ENCODE measurements around the gene ZBED5. TPM values are rescaled to one million over a fixed set of nuclear protein-coding genes. Genes with fewer than 3 reads are reported as not detected.

ZBED5 gene
- polyA plus RNA-seq (2012; ENCODE audit: low read depth, missing spikeins): 21.0 TPM

DNA sequence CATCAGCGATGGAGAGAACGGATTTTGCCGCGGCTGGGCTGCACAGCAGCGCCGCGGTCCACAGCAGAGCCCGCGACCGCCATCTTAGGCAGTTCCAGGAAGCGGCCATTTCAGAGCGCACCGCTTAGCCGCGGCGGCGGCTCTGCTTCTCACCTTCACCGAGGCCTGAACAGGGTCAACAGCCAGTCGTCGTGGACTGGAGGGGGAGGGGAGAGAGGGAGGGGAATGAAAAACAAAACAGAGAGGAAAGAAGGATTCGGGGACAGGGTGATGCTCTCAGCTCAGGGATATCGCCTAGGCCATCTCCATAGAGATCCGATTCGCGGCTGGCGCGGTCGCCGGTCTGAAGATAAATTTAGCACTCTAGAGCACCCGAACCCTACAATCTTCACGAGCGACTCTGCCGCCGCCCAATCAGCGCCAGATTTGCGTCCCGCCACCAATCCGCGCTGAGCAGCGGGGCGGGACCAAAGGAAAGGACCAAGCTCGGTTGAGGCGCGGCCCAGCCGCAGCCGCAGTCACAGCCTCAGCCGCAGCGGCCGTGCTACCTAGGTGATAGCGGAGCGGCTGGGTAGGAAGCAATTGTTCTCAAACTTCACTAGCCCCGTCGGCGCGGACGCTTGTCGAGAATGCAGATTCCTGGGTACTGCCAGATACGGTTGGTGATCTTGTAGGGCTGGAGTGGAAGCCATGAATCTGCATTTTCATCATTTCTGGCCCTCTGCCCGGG, at the start of gene ZBED5:
ZBED5 (minus strand) TSS at position 345 of the 730 bp plus-strand sequence. CDS start 3,108 bp downstream, outside the sequence.
- no peak for TF ChIP-seq PAX5 (IDR thresholded peaks at IDR 0.05; ENCODE audit: insufficient read depth, low read length, severe bottlenecking)
- peak; percentile 23; the same call in 1 of the 2 replicates for TF ChIP-seq POU2F2 (IDR thresholded peaks at IDR 0.05; ENCODE audit: low read depth, low read length)
- peak; percentile 91 for TF ChIP-seq POLR2AphosphoS5 (IDR thresholded peaks at IDR 0.05; ENCODE audit: low read depth, low read length)
- TF ChIP-seq TAF1 (IDR thresholded peaks at IDR 0.05; ENCODE audit: low read depth, low read length): peak; percentile 69
- no peak for TF ChIP-seq SPI1 (IDR thresholded peaks at IDR 0.05; ENCODE audit: low read depth, low read length)
- TF ChIP-seq POLR2A (IDR thresholded peaks at IDR 0.05; ENCODE audit: low read depth, low read length): peak; percentile 89
- DNase-seq (ENCODE audit: insufficient read length, low spot score): peak; percentile 65
- peak; percentile 97 for FAIRE-seq

DNA sequence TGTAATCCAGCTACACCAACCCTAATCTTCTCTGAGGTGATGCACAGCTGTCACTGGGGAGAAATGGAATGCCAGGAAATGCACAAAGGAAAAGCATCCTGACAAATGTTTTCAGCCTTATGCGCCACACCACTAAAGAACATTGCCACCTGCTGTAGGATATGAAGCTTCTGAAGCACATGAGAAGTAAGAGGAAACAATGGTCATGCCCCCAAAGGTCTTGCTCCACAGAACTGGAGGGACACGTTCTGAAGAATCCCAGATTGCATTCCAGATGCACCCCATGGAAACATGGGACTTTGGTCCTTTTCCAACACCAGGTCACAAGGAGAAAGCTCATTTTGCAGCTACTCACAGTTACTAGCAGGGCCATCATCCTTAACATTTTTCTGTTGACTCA, 48.7 kb upstream of the ZBED5 start:
- DNase-seq (ENCODE audit: insufficient read length, low spot score) (no peak), FAIRE-seq (no peak)
- no peak for TF ChIP-seq POLR2A (IDR thresholded peaks at IDR 0.05; ENCODE audit: low read depth, low read length)
- TF ChIP-seq TAF1 (IDR thresholded peaks at IDR 0.05; ENCODE audit: low read depth, low read length): no peak
- TF ChIP-seq SPI1 (IDR thresholded peaks at IDR 0.05; ENCODE audit: low read depth, low read length): no peak
- no peak for TF ChIP-seq PAX5 (IDR thresholded peaks at IDR 0.05; ENCODE audit: insufficient read depth, low read length, severe bottlenecking)
- TF ChIP-seq POU2F2 (IDR thresholded peaks at IDR 0.05; ENCODE audit: low read depth, low read length): no peak
- TF ChIP-seq POLR2AphosphoS5 (IDR thresholded peaks at IDR 0.05; ENCODE audit: low read depth, low read length): no peak

DNA sequence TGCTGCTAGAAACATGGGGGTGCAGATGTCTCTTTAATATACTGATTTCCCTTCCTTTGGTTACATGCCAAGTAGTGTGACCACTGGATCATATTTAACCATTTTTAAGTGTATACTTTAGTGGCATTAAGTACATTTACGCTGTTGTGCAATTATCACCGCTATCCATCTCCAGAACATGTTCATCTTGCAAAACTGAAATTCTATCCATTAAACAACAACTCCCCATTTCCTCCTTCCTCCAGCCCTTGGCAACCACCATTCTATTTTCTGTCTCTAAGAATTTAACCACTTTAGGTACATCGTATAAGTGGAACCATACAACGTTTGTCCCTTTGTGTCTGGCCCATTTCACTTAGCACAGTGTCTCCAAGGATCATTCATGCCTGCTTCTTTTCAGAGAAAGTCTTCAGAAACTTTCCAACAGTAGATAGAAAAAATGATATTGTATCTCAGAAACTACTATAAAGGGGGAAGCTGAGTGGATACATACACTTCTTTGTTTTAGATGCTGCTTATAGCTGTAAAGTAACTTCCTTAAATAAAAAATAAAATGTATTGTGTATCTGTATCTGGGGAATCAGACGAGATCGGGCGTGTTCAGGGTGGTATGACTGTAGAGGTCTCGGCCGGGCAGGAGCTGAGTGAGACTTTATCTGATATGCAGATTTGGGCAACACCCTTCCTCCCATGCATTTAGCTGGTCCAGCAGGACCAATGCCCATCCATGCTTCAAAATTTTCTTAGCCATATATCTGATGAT, 44.6 kb upstream of the ZBED5 start:
- TF ChIP-seq POU2F2 (IDR thresholded peaks at IDR 0.05; ENCODE audit: low read depth, low read length) (no peak), SPI1 (IDR thresholded peaks at IDR 0.05; ENCODE audit: low read depth, low read length) (no peak), POLR2A (IDR thresholded peaks at IDR 0.05; ENCODE audit: low read depth, low read length) (no peak), PAX5 (IDR thresholded peaks at IDR 0.05; ENCODE audit: insufficient read depth, low read length, severe bottlenecking) (no peak), POLR2AphosphoS5 (IDR thresholded peaks at IDR 0.05; ENCODE audit: low read depth, low read length) (no peak), TAF1 (IDR thresholded peaks at IDR 0.05; ENCODE audit: low read depth, low read length) (no peak)
- FAIRE-seq (no peak), DNase-seq (ENCODE audit: insufficient read length, low spot score) (no peak)

DNA sequence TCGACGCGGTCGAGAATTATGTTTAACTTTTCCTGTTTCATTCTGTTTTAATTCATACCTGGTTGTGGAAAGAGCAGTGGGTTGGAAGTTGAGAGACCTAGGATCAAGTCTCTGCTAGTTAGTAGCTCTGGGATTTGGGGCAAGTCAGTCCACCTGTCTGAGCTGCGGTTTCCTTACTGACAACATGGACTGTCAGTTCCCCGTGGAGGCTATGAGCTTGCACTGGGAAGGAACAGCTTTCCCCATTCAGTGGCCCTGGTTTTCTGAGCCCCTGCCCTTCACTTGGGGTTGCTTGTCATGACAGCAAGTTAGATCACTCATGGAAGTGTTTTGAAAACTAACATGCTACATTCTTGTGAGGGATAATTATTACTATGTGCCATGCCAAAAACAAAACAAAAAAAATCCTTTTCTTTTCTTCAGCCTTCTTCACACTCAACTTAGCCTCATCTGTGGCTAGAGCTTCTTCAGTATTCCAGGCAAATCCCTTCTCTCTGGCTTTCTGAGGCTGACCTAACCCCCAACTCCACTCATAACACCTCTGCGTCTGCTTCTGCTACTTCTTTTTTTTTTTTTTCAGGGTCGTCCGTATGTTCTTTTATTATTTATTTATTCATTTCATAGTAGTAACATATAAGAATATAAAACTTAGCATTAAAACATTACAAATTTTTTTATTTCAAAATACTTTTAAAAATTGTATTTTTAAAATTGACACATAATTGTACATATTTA, 43.0 kb upstream of the ZBED5 start:
- TF ChIP-seq TAF1 (IDR thresholded peaks at IDR 0.05; ENCODE audit: low read depth, low read length): no peak
- no peak for TF ChIP-seq POLR2AphosphoS5 (IDR thresholded peaks at IDR 0.05; ENCODE audit: low read depth, low read length)
- no peak for TF ChIP-seq SPI1 (IDR thresholded peaks at IDR 0.05; ENCODE audit: low read depth, low read length)
- no peak for TF ChIP-seq POLR2A (IDR thresholded peaks at IDR 0.05; ENCODE audit: low read depth, low read length)
- no peak for TF ChIP-seq POU2F2 (IDR thresholded peaks at IDR 0.05; ENCODE audit: low read depth, low read length)
- FAIRE-seq (no peak), DNase-seq (ENCODE audit: insufficient read length, low spot score) (no peak)

DNA sequence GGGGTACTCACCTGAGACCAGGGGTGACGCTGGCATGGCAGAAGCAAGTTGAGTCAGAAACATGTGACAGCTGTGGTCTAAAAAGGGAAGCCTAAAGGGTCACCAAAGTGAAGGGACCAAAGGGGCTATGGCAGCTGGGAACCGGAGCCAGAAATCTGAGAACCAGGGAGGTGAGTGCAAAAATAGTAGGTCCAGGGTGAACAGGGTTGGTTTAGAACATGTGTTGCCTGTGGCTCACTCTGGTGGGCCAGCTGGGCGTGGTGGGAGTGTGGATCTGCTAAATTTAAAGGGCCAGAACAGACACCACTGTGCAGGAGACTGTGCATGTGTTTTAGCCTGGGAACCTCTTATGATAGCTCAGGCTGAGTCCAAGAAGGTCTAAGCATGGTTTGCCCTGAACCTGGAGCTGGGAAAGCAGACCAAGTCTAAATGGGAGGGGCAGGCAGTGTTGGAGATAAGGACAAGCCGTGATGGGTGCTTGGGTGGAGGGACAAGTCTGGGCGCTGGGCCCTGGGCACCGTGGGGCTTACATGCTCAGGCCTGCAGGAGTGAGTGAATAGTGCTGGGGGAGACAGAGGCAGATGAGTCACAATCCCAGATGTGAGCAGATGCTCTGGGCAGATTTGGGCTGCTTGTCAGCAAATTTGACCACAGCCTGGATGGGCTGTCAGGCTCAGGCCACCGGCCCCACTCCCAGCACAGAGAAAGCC, 41.4 kb upstream of the ZBED5 start:
- no peak for DNase-seq (ENCODE audit: insufficient read length, low spot score)
- no peak for FAIRE-seq
- TF ChIP-seq POU2F2 (IDR thresholded peaks at IDR 0.05; ENCODE audit: low read depth, low read length): no peak
- TF ChIP-seq SPI1 (IDR thresholded peaks at IDR 0.05; ENCODE audit: low read depth, low read length): no peak
- TF ChIP-seq POLR2A (IDR thresholded peaks at IDR 0.05; ENCODE audit: low read depth, low read length): no peak
- no peak for TF ChIP-seq PAX5 (IDR thresholded peaks at IDR 0.05; ENCODE audit: insufficient read depth, low read length, severe bottlenecking)
- no peak for TF ChIP-seq TAF1 (IDR thresholded peaks at IDR 0.05; ENCODE audit: low read depth, low read length)
- no peak for TF ChIP-seq POLR2AphosphoS5 (IDR thresholded peaks at IDR 0.05; ENCODE audit: low read depth, low read length)

DNA sequence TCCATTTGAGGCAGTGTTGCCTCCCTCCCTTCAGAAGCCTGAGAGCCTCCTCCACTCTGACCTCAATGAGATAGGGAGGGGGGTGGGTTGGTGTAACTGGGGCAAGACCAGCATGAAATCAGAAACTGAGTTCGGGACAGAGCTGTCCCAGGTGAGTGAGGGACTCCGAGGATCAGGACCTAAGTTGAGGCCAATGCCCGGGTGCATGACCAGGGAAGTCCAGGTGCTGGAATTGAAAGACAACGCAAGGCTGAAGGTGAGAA, 40.8 kb upstream of the ZBED5 start:
- no peak for DNase-seq (ENCODE audit: insufficient read length, low spot score)
- FAIRE-seq: no peak
- TF ChIP-seq POU2F2 (IDR thresholded peaks at IDR 0.05; ENCODE audit: low read depth, low read length) (no peak), PAX5 (IDR thresholded peaks at IDR 0.05; ENCODE audit: insufficient read depth, low read length, severe bottlenecking) (no peak), POLR2AphosphoS5 (IDR thresholded peaks at IDR 0.05; ENCODE audit: low read depth, low read length) (no peak), TAF1 (IDR thresholded peaks at IDR 0.05; ENCODE audit: low read depth, low read length) (no peak), POLR2A (IDR thresholded peaks at IDR 0.05; ENCODE audit: low read depth, low read length) (no peak), SPI1 (IDR thresholded peaks at IDR 0.05; ENCODE audit: low read depth, low read length) (no peak)

DNA sequence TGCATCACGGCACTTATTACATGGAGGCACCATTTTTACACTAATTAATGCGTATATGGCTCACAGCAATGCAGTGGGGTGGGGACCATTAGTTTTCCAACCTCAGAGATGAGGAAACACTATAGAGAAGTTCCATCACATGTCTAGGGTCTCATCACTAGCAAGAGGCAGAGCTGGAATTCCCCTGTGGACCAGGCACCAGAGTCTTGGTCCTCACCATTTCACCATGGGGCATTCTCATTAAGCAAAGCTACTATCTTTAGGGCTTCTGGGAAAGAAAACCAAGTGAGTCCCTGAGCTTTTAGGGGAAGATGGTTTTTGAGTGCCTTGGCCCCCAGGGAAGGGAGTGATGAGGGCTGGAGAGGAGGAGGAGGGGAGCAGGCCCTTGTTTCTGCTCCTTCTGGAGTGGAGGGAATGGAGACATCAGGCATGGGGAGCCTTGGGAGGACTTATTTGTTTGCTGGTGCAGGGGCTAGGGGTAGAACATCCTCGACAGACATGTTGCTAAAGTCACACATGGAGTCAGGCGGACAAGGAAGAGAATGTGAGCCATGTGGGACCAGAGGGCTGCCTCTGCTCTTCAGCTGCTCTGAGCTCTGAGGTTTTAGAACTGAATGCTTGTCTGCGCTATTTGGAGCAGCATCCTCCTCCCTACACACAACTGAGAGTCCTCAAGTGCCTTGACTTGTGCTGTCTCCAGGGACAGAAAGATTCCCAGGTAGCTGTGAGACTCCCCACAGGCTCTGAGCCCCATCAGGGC, 40.3 kb upstream of the ZBED5 start:
- DNase-seq (ENCODE audit: insufficient read length, low spot score) (no peak), FAIRE-seq (no peak)
- no peak for TF ChIP-seq SPI1 (IDR thresholded peaks at IDR 0.05; ENCODE audit: low read depth, low read length)
- no peak for TF ChIP-seq POU2F2 (IDR thresholded peaks at IDR 0.05; ENCODE audit: low read depth, low read length)
- no peak for TF ChIP-seq TAF1 (IDR thresholded peaks at IDR 0.05; ENCODE audit: low read depth, low read length)
- no peak for TF ChIP-seq POLR2A (IDR thresholded peaks at IDR 0.05; ENCODE audit: low read depth, low read length)
- no peak for TF ChIP-seq POLR2AphosphoS5 (IDR thresholded peaks at IDR 0.05; ENCODE audit: low read depth, low read length)
- no peak for TF ChIP-seq PAX5 (IDR thresholded peaks at IDR 0.05; ENCODE audit: insufficient read depth, low read length, severe bottlenecking)

DNA sequence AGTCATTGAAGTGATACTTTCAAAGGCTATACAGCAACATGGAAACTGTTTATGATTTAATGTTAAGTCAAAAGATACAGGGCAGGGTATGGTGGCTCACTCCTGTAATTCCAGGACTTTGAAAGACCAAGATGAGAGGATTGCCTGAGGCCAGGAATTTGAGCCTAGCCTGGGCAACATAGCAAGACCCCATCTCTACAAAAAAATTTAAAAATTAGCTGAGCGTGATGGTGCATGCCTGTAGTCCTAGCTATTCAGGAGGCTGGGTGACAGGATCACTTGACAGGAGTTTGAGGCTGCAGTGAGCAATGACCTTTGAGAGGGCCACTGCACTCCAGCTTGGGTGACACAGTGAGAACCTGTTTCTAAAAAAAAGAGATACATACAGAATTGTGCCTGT, 39.3 kb upstream of the ZBED5 start:
- DNase-seq (ENCODE audit: insufficient read length, low spot score) (no peak), FAIRE-seq (no peak)
- TF ChIP-seq TAF1 (IDR thresholded peaks at IDR 0.05; ENCODE audit: low read depth, low read length) (no peak), PAX5 (IDR thresholded peaks at IDR 0.05; ENCODE audit: insufficient read depth, low read length, severe bottlenecking) (no peak), POU2F2 (IDR thresholded peaks at IDR 0.05; ENCODE audit: low read depth, low read length) (no peak), POLR2AphosphoS5 (IDR thresholded peaks at IDR 0.05; ENCODE audit: low read depth, low read length) (no peak), SPI1 (IDR thresholded peaks at IDR 0.05; ENCODE audit: low read depth, low read length) (no peak), POLR2A (IDR thresholded peaks at IDR 0.05; ENCODE audit: low read depth, low read length) (no peak)

Measured in GM12891 (cell line).